Measurements from ENCODE around the gene ZNF892. TPM values are rescaled to one million over a fixed set of nuclear protein-coding genes. Genes with fewer than 3 reads are reported as not detected.
"Not testable (repeated sequence)": the region's sequence is repeated elsewhere in the genome, so short reads cannot be mapped to it uniquely, and the experiment has no call there.

ZNF892 gene
- total RNA-seq, 2 experiments from 2014 or later = 3.8 to 3.9 TPM

GRCh38 chr2:95181774-95182173, 25.5 kb upstream of the ZNF892 start:
- CTCF ChIA-PET = interaction anchor here (1.4 kb wide), 1 partner anchor 15 kb away, joined by 3 read pairs; no protein-coding TSS in a partner anchor

GRCh38 chr2:95185197-95185596, 22.1 kb upstream of the ZNF892 start:
- Mint-ChIP-seq H3K27ac (no peak overlapping the region), H3K27me3 (ENCODE audit: low read depth) (peaks cover 3% of the 10 kb centered on the region), H3K4me3 (no peak overlapping the region), H3K4me1 (ENCODE audit: low read depth) (no peaks in the 10 kb centered on the region), H3K9me3 (ENCODE audit: insufficient read depth) (peaks cover 14% of the 10 kb centered on the region), H3K36me3 (ENCODE audit: low read depth) (peaks cover 34% of the 10 kb centered on the region)
- DNase-seq (no peak), ATAC-seq (no peak)
- ChIA-PET POLR2A (no interaction called here), CTCF (no interaction called here)

More at GRCh38 chr2:95181774-95182173, 25.5 kb upstream of the ZNF892 start:
- Mint-ChIP-seq H3K9me3 (ENCODE audit: insufficient read depth) (peaks cover 14% of the 10 kb centered on the region), H3K27ac (no peak overlapping the region), H3K27me3 (ENCODE audit: low read depth) (no peaks in the 10 kb centered on the region), H3K4me3 (no peak overlapping the region), H3K36me3 (ENCODE audit: low read depth) (peaks cover 64% of the 10 kb centered on the region), H3K4me1 (ENCODE audit: low read depth) (no peaks in the 10 kb centered on the region)
- POLR2A ChIA-PET = no interaction called here
- no peak for DNase-seq
- no peak for ATAC-seq

GRCh38 chr2:95185973-95186372, 21.3 kb upstream of the ZNF892 start:
- DNase-seq (no peak), ATAC-seq (no peak)
- no peak overlapping the region for H3K27ac Mint-ChIP-seq
- H3K4me1 Mint-ChIP-seq (ENCODE audit: low read depth) = no peaks in the 10 kb centered on the region
- POLR2A ChIA-PET = no interaction called here
- H3K4me3 Mint-ChIP-seq = no peak overlapping the region
- peaks cover 27% of the 10 kb centered on the region for H3K36me3 Mint-ChIP-seq (ENCODE audit: low read depth)
- H3K27me3 Mint-ChIP-seq (ENCODE audit: low read depth) = peaks cover 4% of the 10 kb centered on the region
- peaks cover 11% of the 10 kb centered on the region for H3K9me3 Mint-ChIP-seq (ENCODE audit: insufficient read depth)
- CTCF ChIA-PET = no interaction called here

- CTCF ChIA-PET; ATAC-seq; POLR2A ChIA-PET; H3K4me3 Mint-ChIP-seq; H3K9me3 Mint-ChIP-seq (ENCODE audit: insufficient read depth); H3K27ac Mint-ChIP-seq; H3K4me1 Mint-ChIP-seq (ENCODE audit: low read depth); H3K36me3 Mint-ChIP-seq (ENCODE audit: low read depth): not testable (repeated sequence)
- H3K27me3 Mint-ChIP-seq (ENCODE audit: low read depth) = peaks cover 12% of the 10 kb centered on the region
- DNase-seq = peak; percentile 58
These were observed 14.4 kb upstream of the ZNF892 start for GRCh38 chr2:95192956-95193355.

GRCh38 chr2:95203911-95204310, 3.4 kb upstream of the ZNF892 start:
- H3K4me1 Mint-ChIP-seq (ENCODE audit: low read depth) = peaks cover 21% of the 10 kb centered on the region
- ATAC-seq (no peak), DNase-seq (no peak)
- H3K27me3 Mint-ChIP-seq (ENCODE audit: low read depth) = no peaks in the 10 kb centered on the region
- H3K36me3 Mint-ChIP-seq (ENCODE audit: low read depth) = peaks cover 10% of the 10 kb centered on the region
- H3K9me3 Mint-ChIP-seq (ENCODE audit: insufficient read depth) = peaks cover 8% of the 10 kb centered on the region
- no peak overlapping the region for H3K27ac Mint-ChIP-seq
- no peak overlapping the region for H3K4me3 Mint-ChIP-seq
- ChIA-PET CTCF (no interaction called here), POLR2A (no interaction called here)

- peaks cover 21% of the 10 kb centered on the region for H3K4me1 Mint-ChIP-seq (ENCODE audit: low read depth)
- CTCF ChIA-PET = interaction anchor here (2.3 kb wide), 1 partner anchor 182 kb away, joined by 11 read pairs; no protein-coding TSS in a partner anchor
- no peaks in the 10 kb centered on the region for H3K27me3 Mint-ChIP-seq (ENCODE audit: low read depth)
- H3K9me3 Mint-ChIP-seq (ENCODE audit: insufficient read depth) = peaks cover 13% of the 10 kb centered on the region
- POLR2A ChIA-PET = no interaction called here
- H3K36me3 Mint-ChIP-seq (ENCODE audit: low read depth) = peaks cover 15% of the 10 kb centered on the region
- ATAC-seq (no peak), DNase-seq (no peak)
- no peak overlapping the region for H3K27ac Mint-ChIP-seq
- no peak overlapping the region for H3K4me3 Mint-ChIP-seq
These were observed 2.9 kb upstream of the ZNF892 start for GRCh38 chr2:95204396-95204795.

- ATAC-seq = no peak
- CTCF ChIA-PET = interaction anchor here (0.7 to 2.3 kb wide), 3 partner anchors 37 to 183 kb away, joined by 3 to 11 read pairs (median 6); no protein-coding TSS in a partner anchor
- Mint-ChIP-seq H3K27me3 (ENCODE audit: low read depth) (no peaks in the 10 kb centered on the region), H3K4me3 (peak overlapping the region; percentile 90), H3K9me3 (ENCODE audit: insufficient read depth) (peaks cover 22% of the 10 kb centered on the region), H3K27ac (no peak overlapping the region), H3K36me3 (ENCODE audit: low read depth) (peaks cover 27% of the 10 kb centered on the region), H3K4me1 (ENCODE audit: low read depth) (peaks cover 21% of the 10 kb centered on the region)
- POLR2A ChIA-PET = no interaction called here
- DNase-seq = no peak
These were observed 1.2 kb upstream of the ZNF892 start for GRCh38 chr2:95206096-95206495.

GRCh38 chr2:95208106-95208505, 785 bp downstream of the ZNF892 start:
- POLR2A ChIA-PET = no interaction called here
- H3K9me3 Mint-ChIP-seq (ENCODE audit: insufficient read depth) = peaks cover 40% of the 10 kb centered on the region
- no peaks in the 10 kb centered on the region for H3K27me3 Mint-ChIP-seq (ENCODE audit: low read depth)
- CTCF ChIA-PET = no interaction called here
- ATAC-seq (no peak), DNase-seq (no peak)
- peaks cover 46% of the 10 kb centered on the region for H3K36me3 Mint-ChIP-seq (ENCODE audit: low read depth)
- peak overlapping the region; percentile 65 for H3K27ac Mint-ChIP-seq
- H3K4me3 Mint-ChIP-seq = peak overlapping the region; percentile 90
- peaks cover 21% of the 10 kb centered on the region for H3K4me1 Mint-ChIP-seq (ENCODE audit: low read depth)

- H3K36me3 Mint-ChIP-seq (ENCODE audit: low read depth) = peaks cover 79% of the 10 kb centered on the region
- H3K27ac Mint-ChIP-seq = no peak overlapping the region
- no peak for ATAC-seq
- H3K4me3 Mint-ChIP-seq = no peak overlapping the region
- ChIA-PET CTCF (no interaction called here), POLR2A (no interaction called here)
- H3K9me3 Mint-ChIP-seq (ENCODE audit: insufficient read depth) = peaks cover 88% of the 10 kb centered on the region
- DNase-seq = no peak
- no peaks in the 10 kb centered on the region for H3K4me1 Mint-ChIP-seq (ENCODE audit: low read depth)
- no peaks in the 10 kb centered on the region for H3K27me3 Mint-ChIP-seq (ENCODE audit: low read depth)
These were observed 7.8 kb downstream of the ZNF892 start for GRCh38 chr2:95215018-95215612.

GRCh38 chr2:95220449-95220848, 13.1 kb downstream of the ZNF892 start:
- ATAC-seq (no peak), DNase-seq (no peak)
- Mint-ChIP-seq H3K36me3 (ENCODE audit: low read depth) (peaks cover 32% of the 10 kb centered on the region), H3K9me3 (ENCODE audit: insufficient read depth) (peaks cover 63% of the 10 kb centered on the region), H3K4me1 (ENCODE audit: low read depth) (no peaks in the 10 kb centered on the region), H3K27me3 (ENCODE audit: low read depth) (no peaks in the 10 kb centered on the region), H3K4me3 (no peak overlapping the region), H3K27ac (no peak overlapping the region)
- ChIA-PET POLR2A (no interaction called here), CTCF (no interaction called here)

GRCh38 chr2:95225658-95226057, 18.3 kb downstream of the ZNF892 start:
- DNase-seq (no peak), ATAC-seq (no peak)
- no peak overlapping the region for H3K27ac Mint-ChIP-seq
- H3K27me3 Mint-ChIP-seq (ENCODE audit: low read depth) = no peaks in the 10 kb centered on the region
- ChIA-PET CTCF (interaction anchor here (0.6 kb wide), 1 partner anchor 16 kb away, joined by 3 read pairs; no protein-coding TSS in a partner anchor), POLR2A (no interaction called here)
- H3K9me3 Mint-ChIP-seq (ENCODE audit: insufficient read depth) = peaks cover 22% of the 10 kb centered on the region
- H3K36me3 Mint-ChIP-seq (ENCODE audit: low read depth) = peaks cover 2% of the 10 kb centered on the region
- no peaks in the 10 kb centered on the region for H3K4me1 Mint-ChIP-seq (ENCODE audit: low read depth)
- no peak overlapping the region for H3K4me3 Mint-ChIP-seq

GRCh38 chr2:95231723-95232122, 24.4 kb downstream of the ZNF892 start:
- ATAC-seq = no peak
- Mint-ChIP-seq H3K9me3 (ENCODE audit: insufficient read depth) (peaks cover 10% of the 10 kb centered on the region), H3K4me3 (no peak overlapping the region), H3K27me3 (ENCODE audit: low read depth) (no peaks in the 10 kb centered on the region), H3K36me3 (ENCODE audit: low read depth) (no peaks in the 10 kb centered on the region), H3K27ac (no peak overlapping the region), H3K4me1 (ENCODE audit: low read depth) (no peaks in the 10 kb centered on the region)
- peak; percentile 37 for DNase-seq
- ChIA-PET POLR2A (no interaction called here), CTCF (interaction anchor here (0.7 to 1.4 kb wide), 3 partner anchors 9 to 209 kb away, joined by 3 to 6 read pairs (median 3); no protein-coding TSS in a partner anchor)

GRCh38 chr2:95232232-95232631, 24.9 kb downstream of the ZNF892 start:
- H3K36me3 Mint-ChIP-seq (ENCODE audit: low read depth) = no peaks in the 10 kb centered on the region

More at GRCh38 chr2:95232232-95232631, 24.9 kb downstream of the ZNF892 start:
- no peaks in the 10 kb centered on the region for H3K27me3 Mint-ChIP-seq (ENCODE audit: low read depth)
- no peak overlapping the region for H3K4me3 Mint-ChIP-seq
- ATAC-seq (no peak), DNase-seq (no peak)
- no peaks in the 10 kb centered on the region for H3K4me1 Mint-ChIP-seq (ENCODE audit: low read depth)
- H3K27ac Mint-ChIP-seq = no peak overlapping the region
- CTCF ChIA-PET = interaction anchor here (0.8 to 1.4 kb wide), 2 partner anchors 109 to 210 kb away, joined by 3 to 6 read pairs; no protein-coding TSS in a partner anchor
- H3K9me3 Mint-ChIP-seq (ENCODE audit: insufficient read depth) = peaks cover 11% of the 10 kb centered on the region
- POLR2A ChIA-PET = no interaction called here
